SK-N-SH (cell line): Measurements from ENCODE around the gene MED16. TPM values are rescaled to one million over a fixed set of nuclear protein-coding genes. Genes with fewer than 3 reads are reported as not detected.

Experiments used
- CTCF ChIA-PET: fragments of 300-600, 350-600 bp; formaldehyde crosslinking; extraction: SDS; loops from one replicate; lab custom pipeline; 2021; lab: Yijun Ruan, JAX
- POLR2A ChIA-PET: fragments of 350-600 bp; sonication (Branson Sonifier 250); formaldehyde crosslinking; extraction: SDS; loops from one replicate; lab custom pipeline; 2020; ENCODE audit warnings: antibody characterized with exemption, inconsistent platforms; lab: Yijun Ruan, JAX
- DNase-seq: peaks from one replicate; pipeline ENCODE4 v3.0.0; 2012
- H2AFZ ChIP-seq: fragments of 200-600 bp; sonication (generic); 2 replicates; pipeline ENCODE4 v1.8.1; 2016; ENCODE audit warnings: antibody characterized with exemption, mild to moderate bottlenecking, low read depth
- H3F3A ChIP-seq: fragments of 200-600 bp; sonication (generic); replicated peaks from 2 replicates; pipeline ENCODE3; 2016; ENCODE audit warnings: antibody characterized with exemption, mild to moderate bottlenecking; ENCODE audit not compliant: insufficient read depth
- H3K27ac ChIP-seq, 2 experiments: fragments of 200-500 bp in 1 of 2; fragments of 200-600 bp in 1 of 2; sonication (Bioruptor generic) in 1 of 2; sonication (generic), shearing (Covaris generic) in 1 of 2; 2 replicates each; pipeline versions ENCODE4 v1.5.1 to v1.6.1; 2014 to 2016; ENCODE audit warnings: low read depth in 2 of 2, inconsistent platforms in 1 of 2, low read length in 1 of 2, mild to moderate bottlenecking in 1 of 2, mixed read lengths in 1 of 2
- H3K27me3 ChIP-seq: fragments of 200-600 bp; sonication (generic), shearing (Covaris generic); 2 replicates; pipeline ENCODE4 v1.6.1; 2016; ENCODE audit warnings: mixed run types; ENCODE audit not compliant: insufficient read depth
- H3K36me3 ChIP-seq, 2 experiments: fragments of 200-500 bp in 1 of 2; fragments of 200-600 bp in 1 of 2; sonication (Bioruptor generic) in 1 of 2; sonication (generic) in 1 of 2; replicated peaks in 1 of 2; 2 replicates each; pipeline versions ENCODE3 to v1.5.1; 2014 to 2016; ENCODE audit warnings: low read length in 1 of 2, mild to moderate bottlenecking in 1 of 2; ENCODE audit not compliant: insufficient read depth in 2 of 2, control insufficient read depth in 1 of 2
- H3K4me1 ChIP-seq, 2 experiments: fragments of 200-500 bp in 1 of 2; fragments of 200-600 bp in 1 of 2; sonication (Bioruptor generic) in 1 of 2; sonication (generic), shearing (Covaris generic) in 1 of 2; 2 replicates each; pipeline versions ENCODE4 v1.5.1 to v1.6.1; 2014 to 2016; ENCODE audit warnings: low read depth in 1 of 2, low read length in 1 of 2, mixed run types in 1 of 2; ENCODE audit not compliant: insufficient read depth in 2 of 2, control insufficient read depth in 1 of 2
- H3K4me2 ChIP-seq: fragments of 200-600 bp; sonication (generic), shearing (Covaris generic); 2 replicates; pipeline ENCODE4 v1.6.1; 2017; ENCODE audit warnings: mixed run types
- H3K4me3 ChIP-seq, 2 experiments: fragments of 200-500 bp in 1 of 2; fragments of 200-600 bp in 1 of 2; sonication (Bioruptor generic) in 1 of 2; sonication (generic), shearing (Covaris generic) in 1 of 2; 2 replicates each; pipeline versions ENCODE4 v1.5.1 to v1.8.1; 2014 to 2016; ENCODE audit warnings: low read depth in 2 of 2, inconsistent platforms in 1 of 2, low read length in 1 of 2, mild to moderate bottlenecking in 1 of 2, mixed read lengths in 1 of 2, moderate library complexity in 1 of 2
- H3K79me2 ChIP-seq: fragments of 200-600 bp; sonication (generic); 2 replicates; pipeline ENCODE4 v1.8.1; 2017; ENCODE audit warnings: mild to moderate bottlenecking; ENCODE audit not compliant: insufficient read depth
- H3K9ac ChIP-seq: fragments of 200-600 bp; sonication (generic); 2 replicates; pipeline ENCODE4 v1.6.1; 2017; ENCODE audit warnings: mixed run types
- H3K9me2 ChIP-seq: fragments of 200-600 bp; sonication (generic); 2 replicates; pipeline ENCODE4 v1.6.1; 2017; ENCODE audit warnings: mixed run types
- H3K9me3 ChIP-seq: fragments of 200-600 bp; sonication (generic); 2 replicates; pipeline ENCODE4 v1.6.1; 2017; ENCODE audit warnings: mixed run types, mild to moderate bottlenecking, moderate library complexity
- H4K20me1 ChIP-seq: fragments of 200-600 bp; sonication (generic); 2 replicates; pipeline ENCODE4 v1.6.1; 2017; ENCODE audit warnings: mild to moderate bottlenecking, mixed run types; ENCODE audit not compliant: insufficient read depth
- CHD2 ChIP-seq: fragments of 150-350 bp; IDR thresholded peaks from 2 replicates; pipeline ENCODE4 v1.6.1; 2018; ENCODE audit warnings: low read length; ENCODE audit not compliant: partially characterized antibody
- CTCF ChIP-seq: fragments of 200-600 bp; sonication (generic); IDR thresholded peaks from 2 replicates; pipeline ENCODE4 v1.6.1; 2017; ENCODE audit warnings: antibody characterized with exemption, mild to moderate bottlenecking, moderate library complexity
- ELF1 ChIP-seq: IDR thresholded peaks from 2 replicates; pipeline ENCODE4 v1.4.0; 2012
- EP300 ChIP-seq, 2 experiments: IDR thresholded peaks; 2 replicates each; pipeline versions ENCODE4 v1.4.0 to v1.6.1; 2012; ENCODE audit warnings: borderline replicate concordance in 1 of 2, low read depth in 1 of 2, low read length in 1 of 2
- EZH2phosphoT487 ChIP-seq: fragments of 200-600 bp; sonication (generic); IDR thresholded peaks from 2 replicates; pipeline ENCODE4 v1.6.1; 2017; ENCODE audit warnings: low read depth, mixed run types, mild to moderate bottlenecking, antibody characterized with exemption, moderate library complexity, borderline replicate concordance
- FOXM1 ChIP-seq: IDR thresholded peaks from 2 replicates; pipeline ENCODE4 v1.4.0; 2012; ENCODE audit warnings: low read depth, mild to moderate bottlenecking
- GABPA ChIP-seq: IDR thresholded peaks from 2 replicates; pipeline ENCODE4 v1.4.0; 2012; ENCODE audit warnings: low read depth, mild to moderate bottlenecking
- IRF3 ChIP-seq: fragments of 150-350 bp; IDR thresholded peaks from 2 replicates; pipeline ENCODE4 v1.6.1; 2016; ENCODE audit warnings: mild to moderate bottlenecking, low read depth, low read length
- MXI1 ChIP-seq: IDR thresholded peaks from 2 replicates; pipeline ENCODE4 v1.6.1; 2012; ENCODE audit warnings: mild to moderate bottlenecking, low read depth, low read length, improper control_type of control experiment
- NFIC ChIP-seq: IDR thresholded peaks from 2 replicates; pipeline ENCODE4 v1.4.0; 2012; ENCODE audit warnings: borderline replicate concordance
- RAD21 ChIP-seq: IDR thresholded peaks from 2 replicates; pipeline ENCODE4 v1.6.1; 2012; ENCODE audit warnings: mild to moderate bottlenecking, low read length
- RCOR1 ChIP-seq: fragments of 150-350 bp; IDR thresholded peaks from 2 replicates; pipeline ENCODE4 v1.6.1; 2017; ENCODE audit warnings: antibody characterized with exemption, low read length
- REST ChIP-seq: IDR thresholded peaks from 2 replicates; pipeline ENCODE4 v1.6.1; 2012; ENCODE audit warnings: mild to moderate bottlenecking, low read depth, low read length, moderate library complexity
- RFX5 ChIP-seq: IDR thresholded peaks from 2 replicates; pipeline ENCODE4 v1.6.1; 2012; ENCODE audit warnings: mild to moderate bottlenecking, improper control_type of control experiment, low read length
- TAF1 ChIP-seq: IDR thresholded peaks from 2 replicates; pipeline ENCODE4 v1.6.1; 2012; ENCODE audit warnings: low read depth, mild to moderate bottlenecking, low read length, moderate library complexity, borderline replicate concordance
- TCF12 ChIP-seq: IDR thresholded peaks from 2 replicates; pipeline ENCODE4 v1.4.0; 2012
- TEAD4 ChIP-seq: IDR thresholded peaks from 2 replicates; pipeline ENCODE4 v1.4.0; 2012; ENCODE audit warnings: mild to moderate bottlenecking, borderline replicate concordance; ENCODE audit not compliant: insufficient read depth
- USF1 ChIP-seq: IDR thresholded peaks from 2 replicates; pipeline ENCODE4 v1.4.0; 2012; ENCODE audit warnings: low read depth, borderline replicate concordance
- WGBS: methylation state at CpG from one replicate; pipeline ENCODE4 v1.1.6; 2017; ENCODE audit warnings: low lambda C conversion rate; 5-methylcytosine and 5-hydroxymethylcytosine counted together
- polyA plus RNA-seq, 3 experiments: library from polyadenylated mRNA; depleted of rRNA; stranded (reverse); fragments of >200 nt; gene quantifications; 2 replicates each; pipeline ENCODE4 v1.2.3, GENCODE V29; 2012

MED16 gene
- polyA plus RNA-seq, 1 of the 3 experiments (the other 2 are of a cell fraction) = 40.6 TPM

- TF ChIP-seq TEAD4 = no peak
- no peak for TF ChIP-seq CTCF
- no peak for TF ChIP-seq RAD21
- no peak for TF ChIP-seq FOXM1
- TF ChIP-seq TCF12 = no peak
- no peak for TF ChIP-seq EP300 (IDR thresholded peaks at IDR 0.05; ENCODE audit: borderline replicate concordance in 1 of 2, low read depth in 1 of 2, low read length in 1 of 2)
- no peak for TF ChIP-seq NFIC
- TF ChIP-seq REST = no peak
- TF ChIP-seq GABPA = no peak
- no peak for TF ChIP-seq MXI1
- no peak for TF ChIP-seq RFX5
- TF ChIP-seq IRF3 = no peak
- TF ChIP-seq RCOR1 = no peak
- TF ChIP-seq EZH2phosphoT487 = no peak
- TF ChIP-seq TAF1 = no peak
- TF ChIP-seq CHD2 = no peak
- TF ChIP-seq ELF1 = no peak
- no peak for TF ChIP-seq USF1
- no peak overlapping the region for H3K9ac ChIP-seq
- 88% methylated on average over 7 of the region's 14 CpGs for WGBS
- H3K4me2 ChIP-seq = no peak overlapping the region
- no peak overlapping the region for H3K4me3 ChIP-seq
- POLR2A ChIA-PET = no interaction called here
- no peaks in the 10 kb centered on the region for H3K27me3 ChIP-seq
- DNase-seq = no peak
- no peaks in the 10 kb centered on the region for H3K9me2 ChIP-seq
- H3F3A ChIP-seq = peaks cover 2% of the 10 kb centered on the region
- H3K79me2 ChIP-seq = peaks cover 84% of the 10 kb centered on the region
- CTCF ChIA-PET = interaction anchor here (0.6 to 2.8 kb wide), 4 partner anchors 10 to 43 kb away, joined by 3 to 7 read pairs (median 5); no protein-coding TSS in a partner anchor
- no peaks in the 10 kb centered on the region; a peak in 2 of 4 replicates for H3K4me1 ChIP-seq
- no peaks in the 10 kb centered on the region for H3K9me3 ChIP-seq
- no peaks in the 10 kb centered on the region for H3K36me3 ChIP-seq
- no peak overlapping the region for H3K27ac ChIP-seq
- H4K20me1 ChIP-seq = peaks cover 63% of the 10 kb centered on the region
- no peak overlapping the region for H2AFZ ChIP-seq
Measured at GRCh38 chr19:907183-907853, 14.3 kb upstream of the MED16 start.
